ENCODE results near the gene PKNOX2.

- TF ChIP-seq CTCF (conservative IDR thresholded peaks at IDR 0.05) (no peak), ZFX (IDR thresholded peaks at IDR 0.05) (no peak)
Observed at GRCh38 chr11:125360066-125360465, 195.5 kb downstream of the PKNOX2 start.

All from C4-2B (cell line).